ENCODE results near the gene RPP30. TPM values are rescaled to one million over a fixed set of nuclear protein-coding genes. Genes with fewer than 3 reads are reported as not detected.

Gene RPP30
- total RNA-seq, 2 experiments from 2014 or later, result 103 to 108 TPM

DNA sequence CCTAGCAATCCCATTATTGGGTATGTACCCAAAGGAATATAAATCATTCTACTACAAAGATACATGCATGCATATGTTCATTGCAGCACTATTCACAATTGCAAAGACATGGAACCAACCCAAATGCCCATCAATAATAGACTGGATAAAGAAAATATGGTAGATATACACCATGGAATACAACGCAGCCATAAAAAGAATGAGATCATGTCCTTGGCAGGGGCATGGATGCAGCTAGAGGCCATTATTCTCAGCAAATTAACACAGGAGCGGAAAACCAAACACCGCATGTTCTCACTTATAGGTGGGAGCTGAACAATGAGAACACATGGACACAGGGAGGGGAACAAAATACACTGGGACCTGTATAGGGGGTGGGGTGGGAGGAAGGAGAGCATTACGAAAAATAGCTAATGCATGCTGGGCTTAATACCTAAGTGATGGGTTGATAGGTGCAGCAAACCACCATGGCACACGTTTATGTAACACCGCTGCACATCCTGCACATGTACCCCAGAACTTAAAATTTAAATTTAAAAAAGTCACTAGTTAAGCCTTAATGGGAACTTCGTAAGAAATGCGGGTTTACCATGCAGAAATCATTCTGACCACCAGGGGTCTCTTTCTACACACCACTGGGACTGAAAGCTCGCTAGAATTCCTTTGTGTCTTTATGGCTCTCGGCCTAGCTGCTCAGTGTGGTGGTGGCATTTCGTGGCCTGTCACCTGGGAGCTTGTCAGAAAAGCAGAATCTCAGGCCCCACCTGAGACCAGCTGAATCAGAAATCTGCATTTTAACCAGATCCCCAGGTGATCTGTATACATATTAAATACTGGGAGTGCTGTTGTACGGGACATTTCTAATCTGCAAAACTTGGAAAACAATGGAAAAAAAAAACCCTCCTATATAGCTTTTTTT, 39.6 kb downstream of the RPP30 start:
- CTCF ChIA-PET, result interaction anchor here (0.6 to 4.0 kb wide), 23 partner anchors 8 to 1002 kb away, joined by 3 to 89 read pairs (median 4); partner anchors contain the start of gene ANKRD1

DNA sequence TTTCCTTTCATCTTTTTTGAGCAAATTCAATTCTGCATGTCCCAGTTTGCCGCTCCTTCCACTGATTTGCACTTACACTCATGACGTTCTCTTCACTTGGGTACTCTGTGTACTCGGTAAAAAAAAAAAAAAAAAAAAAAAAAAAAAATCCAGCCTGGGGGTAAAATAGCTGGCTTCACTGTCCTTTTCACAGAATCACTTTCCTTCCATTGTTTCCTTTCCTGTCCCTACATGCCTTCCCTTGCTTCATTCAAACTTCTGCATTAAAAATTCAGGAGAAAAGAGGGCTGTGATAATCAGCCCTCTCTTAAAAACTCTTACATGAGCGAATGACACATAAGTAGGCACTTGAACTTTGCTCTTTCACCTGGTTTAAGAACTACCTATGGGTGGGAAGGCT, 40.4 kb downstream of the RPP30 start:
- peaks cover 6% of the 10 kb centered on the region for H3K9me3 Mint-ChIP-seq
- no peak overlapping the region for H3K27ac Mint-ChIP-seq
- DNase-seq, result no peak
- H3K36me3 Mint-ChIP-seq, result peaks cover 4% of the 10 kb centered on the region
- ChIA-PET CTCF (interaction anchor here (0.6 to 4.0 kb wide), 23 partner anchors 9 to 1077 kb away, joined by 3 to 89 read pairs (median 5); partner anchors contain the start of gene ANKRD1), POLR2A (interaction anchor here (0.7 kb wide), 1 partner anchor 933 kb away, joined by 7 read pairs; no protein-coding TSS in a partner anchor)
- no peak overlapping the region for H3K4me3 Mint-ChIP-seq
- peaks cover 2% of the 10 kb centered on the region for H3K4me1 Mint-ChIP-seq (ENCODE audit: low read depth)
- intact Hi-C loops (cut with micrococcal nuclease), result no loop called here
- no peaks in the 10 kb centered on the region for H3K27me3 Mint-ChIP-seq

More for the DNA sequence above, 39.6 kb downstream of the RPP30 start:
- Mint-ChIP-seq H3K4me3 (no peak overlapping the region), H3K27ac (no peak overlapping the region), H3K36me3 (peaks cover 4% of the 10 kb centered on the region), H3K27me3 (no peaks in the 10 kb centered on the region), H3K9me3 (peaks cover 6% of the 10 kb centered on the region), H3K4me1 (ENCODE audit: low read depth) (peaks cover 7% of the 10 kb centered on the region)
- POLR2A ChIA-PET, result no interaction called here
- intact Hi-C loops (cut with micrococcal nuclease), result loop anchor here (1.0 kb wide), 4 partner anchors 59 to 724 kb away; no protein-coding TSS in a partner anchor
- peak; percentile 53 for DNase-seq

DNA sequence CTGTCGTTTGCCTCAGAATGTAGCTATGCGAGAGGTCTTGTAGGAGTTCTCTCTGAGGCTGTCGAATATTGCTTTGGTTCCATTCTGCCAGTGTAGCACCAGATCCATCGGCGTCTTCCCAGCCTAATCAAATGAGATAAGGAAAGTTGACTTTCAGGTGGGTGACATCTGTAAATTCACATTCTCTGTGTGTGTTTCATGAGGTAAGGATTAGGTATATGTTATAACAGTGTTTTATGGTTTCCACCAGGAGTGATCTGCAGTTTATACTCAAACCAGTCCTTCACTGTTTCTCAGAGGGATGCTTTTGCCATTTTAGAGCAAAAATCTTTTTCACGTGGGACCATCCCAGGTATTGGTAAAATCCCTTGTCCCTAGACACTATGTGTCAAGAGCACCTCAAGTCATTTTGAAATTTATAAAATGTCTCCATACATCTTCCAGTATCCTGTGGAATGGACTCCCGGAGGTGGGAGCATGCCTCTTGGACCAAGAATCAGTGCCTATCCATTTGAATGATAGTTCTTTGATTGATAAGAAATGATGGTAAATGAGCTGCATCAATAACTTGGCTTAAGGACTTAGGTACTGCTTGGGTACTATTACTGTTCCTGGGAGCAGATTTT, 41.2 kb downstream of the RPP30 start:
- POLR2A ChIA-PET, result no interaction called here
- no peak overlapping the region for H3K4me3 Mint-ChIP-seq
- intact Hi-C loops (cut with micrococcal nuclease), result no loop called here
- H3K27me3 Mint-ChIP-seq, result no peaks in the 10 kb centered on the region
- CTCF ChIA-PET, result interaction anchor here (2.1 to 4.0 kb wide), 3 partner anchors 9 to 338 kb away, joined by 5 to 89 read pairs (median 12); partner anchors contain the start of gene ANKRD1
- H3K9me3 Mint-ChIP-seq, result peaks cover 6% of the 10 kb centered on the region
- H3K27ac Mint-ChIP-seq, result no peak overlapping the region
- DNase-seq, result no peak
- H3K36me3 Mint-ChIP-seq, result no peaks in the 10 kb centered on the region
- H3K4me1 Mint-ChIP-seq (ENCODE audit: low read depth), result peaks cover 2% of the 10 kb centered on the region

DNA sequence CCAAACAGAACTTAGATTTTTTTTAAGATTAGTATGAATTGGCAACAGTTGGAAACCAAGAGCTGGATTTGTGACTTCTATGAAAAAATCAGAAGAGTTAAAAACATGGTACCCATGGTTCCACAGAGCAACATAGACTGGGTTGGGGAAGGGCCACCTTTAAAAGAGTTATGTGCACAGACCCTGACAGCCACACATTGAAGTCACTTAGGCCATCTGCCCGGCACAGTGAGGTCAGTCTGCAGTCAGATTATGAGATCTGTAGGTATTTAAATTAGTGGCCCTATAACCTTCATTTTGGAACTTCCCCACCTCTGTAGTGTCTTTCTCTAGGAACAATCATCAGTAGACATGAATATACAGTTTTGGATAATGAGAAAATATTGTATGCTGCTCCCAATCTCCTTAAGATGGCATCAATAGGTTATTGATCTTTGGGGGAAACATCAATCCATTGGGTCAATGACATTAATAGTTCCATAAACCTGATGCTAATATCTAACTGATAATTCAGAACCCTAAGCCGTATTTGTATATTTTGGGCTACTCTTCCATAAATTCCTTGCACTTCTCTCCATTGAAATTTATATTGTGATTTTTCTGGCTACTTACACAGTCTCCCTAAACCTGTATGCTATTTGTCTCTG, 42.1 kb downstream of the RPP30 start:
- Mint-ChIP-seq H3K27ac (no peak overlapping the region), H3K36me3 (no peaks in the 10 kb centered on the region), H3K4me1 (ENCODE audit: low read depth) (peaks cover 2% of the 10 kb centered on the region), H3K27me3 (no peaks in the 10 kb centered on the region), H3K9me3 (peaks cover 6% of the 10 kb centered on the region), H3K4me3 (no peak overlapping the region)
- intact Hi-C loops (cut with micrococcal nuclease), result no loop called here
- ChIA-PET POLR2A (no interaction called here), CTCF (interaction anchor here (2.1 to 4.0 kb wide), 2 partner anchors 92 to 337 kb away, joined by 5 to 89 read pairs; no protein-coding TSS in a partner anchor)
- DNase-seq, result no peak

DNA sequence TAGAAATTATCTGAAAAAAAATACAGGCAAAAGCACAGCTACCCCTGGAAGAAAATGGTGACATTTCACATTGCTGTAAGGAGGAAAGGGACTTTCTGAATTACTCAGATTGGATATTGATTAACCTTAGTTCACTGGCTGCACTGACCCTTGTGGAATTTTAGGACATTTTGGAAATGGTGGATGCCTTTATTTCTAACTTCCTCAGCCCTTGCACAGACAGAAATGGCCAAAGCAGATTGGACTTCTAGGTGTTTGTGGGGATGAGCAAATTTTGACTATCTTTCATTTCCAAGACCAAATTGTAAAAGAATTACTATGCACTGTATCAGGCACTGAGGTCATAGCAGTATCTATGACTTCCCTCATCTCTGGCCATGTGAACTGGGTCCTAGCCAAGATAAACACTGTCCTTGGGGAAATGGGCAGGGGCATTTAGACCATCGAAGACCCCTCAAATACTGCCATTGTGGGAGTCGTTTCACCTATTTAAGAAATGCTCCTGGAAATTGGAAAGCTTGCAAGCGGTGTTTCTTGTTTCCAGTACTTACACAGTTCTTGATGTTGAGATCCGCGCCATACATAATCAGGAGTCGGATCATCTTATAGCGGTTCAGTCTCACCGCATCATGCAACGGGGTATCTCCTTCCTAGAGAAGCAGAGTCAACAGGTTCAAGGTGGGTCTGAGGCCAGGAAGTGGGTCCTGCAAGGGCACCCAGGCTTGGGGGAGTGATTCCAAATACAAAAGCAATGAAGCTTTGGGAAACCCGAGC, 43.4 kb downstream of the RPP30 start:
- Mint-ChIP-seq H3K4me1 (ENCODE audit: low read depth) (peaks cover 2% of the 10 kb centered on the region), H3K36me3 (no peaks in the 10 kb centered on the region), H3K9me3 (no peaks in the 10 kb centered on the region), H3K4me3 (no peak overlapping the region), H3K27me3 (peaks cover 5% of the 10 kb centered on the region), H3K27ac (no peak overlapping the region)
- ChIA-PET CTCF (no interaction called here), POLR2A (interaction anchor here (0.5 kb wide), 1 partner anchor 15 kb away, joined by 3 read pairs; no protein-coding TSS in a partner anchor)
- intact Hi-C loops (cut with micrococcal nuclease), result no loop called here
- no peak for DNase-seq

DNA sequence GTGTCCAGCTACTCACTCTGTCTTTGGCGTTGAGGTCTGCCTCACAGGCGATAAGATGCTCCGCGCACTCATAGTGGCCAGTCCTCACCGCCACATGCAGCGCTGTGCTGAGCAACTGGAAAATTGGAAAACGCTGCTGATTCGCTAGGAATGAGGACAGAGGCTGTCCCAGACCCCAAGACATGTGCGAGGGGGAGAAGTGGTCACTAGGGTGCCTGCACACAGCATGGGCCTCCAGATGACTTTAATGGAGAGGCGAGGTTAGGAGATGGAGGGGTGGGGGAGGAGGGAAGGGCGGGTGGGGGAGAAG, 43.9 kb downstream of the RPP30 start:
- Mint-ChIP-seq H3K27me3 (peaks cover 5% of the 10 kb centered on the region), H3K4me1 (ENCODE audit: low read depth) (peaks cover 2% of the 10 kb centered on the region), H3K27ac (no peak overlapping the region), H3K4me3 (no peak overlapping the region), H3K9me3 (no peaks in the 10 kb centered on the region), H3K36me3 (no peaks in the 10 kb centered on the region)
- CTCF ChIA-PET, result no interaction called here
- intact Hi-C loops (cut with micrococcal nuclease), result no loop called here
- POLR2A ChIA-PET, result no interaction called here
- no peak for DNase-seq

DNA sequence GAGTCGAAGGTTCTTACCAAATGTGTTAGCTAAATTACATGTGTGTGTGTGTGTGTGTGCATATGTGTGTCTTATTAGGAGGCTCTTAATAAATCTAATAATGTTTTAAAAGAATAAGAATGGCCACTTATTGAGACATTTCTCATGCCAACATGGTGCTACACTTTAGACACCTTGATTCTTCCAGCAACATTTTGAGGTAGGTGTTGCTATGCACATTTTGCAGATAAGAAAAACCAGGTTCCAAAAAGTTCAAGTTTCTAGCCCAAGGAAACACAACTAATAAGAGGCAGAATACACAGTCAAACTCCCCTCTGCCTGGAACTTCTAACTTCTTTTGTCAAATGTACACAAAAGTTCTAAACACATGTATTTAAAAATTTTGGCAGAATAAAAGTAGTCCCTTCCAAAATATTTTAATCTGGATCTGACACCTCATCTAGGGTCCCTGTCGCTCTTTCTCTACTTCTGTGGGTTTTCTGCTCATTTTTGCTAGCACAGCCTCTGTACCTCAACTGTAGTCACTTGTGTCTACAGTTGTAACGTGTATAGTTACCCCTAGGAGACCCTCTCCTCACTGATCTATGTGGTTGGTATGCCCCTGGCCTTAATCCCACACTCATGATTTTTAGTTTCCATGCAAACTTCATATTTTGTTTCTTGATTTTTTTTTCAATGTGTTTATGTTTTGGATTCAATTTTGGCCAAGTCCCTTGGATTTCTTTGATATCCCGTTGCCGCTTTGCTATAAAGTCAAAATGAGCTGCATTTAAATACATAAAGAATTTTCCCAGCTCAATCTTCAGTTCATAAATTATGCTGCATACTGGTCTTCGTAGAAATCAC, 44.8 kb downstream of the RPP30 start:
- CTCF ChIA-PET, result no interaction called here
- Mint-ChIP-seq H3K27me3 (peaks cover 5% of the 10 kb centered on the region), H3K27ac (no peak overlapping the region), H3K9me3 (no peaks in the 10 kb centered on the region), H3K4me1 (ENCODE audit: low read depth) (peaks cover 2% of the 10 kb centered on the region), H3K4me3 (no peak overlapping the region), H3K36me3 (no peaks in the 10 kb centered on the region)
- POLR2A ChIA-PET, result no interaction called here
- intact Hi-C loops (cut with micrococcal nuclease), result no loop called here
- no peak for DNase-seq

DNA sequence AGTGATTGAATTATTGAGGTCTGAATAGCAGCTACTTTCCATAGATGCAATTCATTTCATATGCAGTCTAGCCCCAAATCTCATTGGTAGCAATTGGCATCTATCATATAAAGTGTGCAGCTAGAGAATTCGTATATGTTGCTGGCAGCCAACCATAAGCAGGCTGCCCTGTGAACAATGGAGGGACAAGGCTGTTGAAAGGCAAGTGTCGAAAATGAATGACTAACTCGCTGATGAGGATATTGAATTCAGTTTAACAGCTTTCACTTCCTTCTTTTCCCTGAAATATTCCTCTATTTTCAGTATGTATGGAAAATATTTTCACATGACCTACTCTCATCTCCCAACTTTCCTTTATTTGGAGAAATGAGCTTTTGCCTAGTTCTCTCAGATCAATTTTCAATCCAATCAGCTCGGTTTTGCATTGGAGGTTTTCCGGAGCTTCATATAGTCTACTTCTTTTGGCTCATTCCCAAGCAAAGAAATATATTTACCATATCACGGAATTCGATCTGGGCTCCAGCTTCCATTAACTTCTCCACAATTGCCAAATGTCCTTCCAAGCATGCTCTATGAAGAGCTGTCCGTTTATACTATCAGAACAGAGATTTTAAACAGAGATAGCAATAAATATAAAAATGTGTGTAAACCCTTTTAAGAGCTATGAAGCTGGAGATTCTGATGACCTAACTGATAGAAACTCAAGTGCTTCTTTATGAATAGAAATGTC, 45.6 kb downstream of the RPP30 start:
- Mint-ChIP-seq H3K27ac (no peak overlapping the region), H3K4me3 (no peak overlapping the region), H3K27me3 (peaks cover 8% of the 10 kb centered on the region), H3K4me1 (ENCODE audit: low read depth) (no peaks in the 10 kb centered on the region), H3K36me3 (no peaks in the 10 kb centered on the region), H3K9me3 (no peaks in the 10 kb centered on the region)
- no peak for DNase-seq
- intact Hi-C loops (cut with micrococcal nuclease), result no loop called here
- CTCF ChIA-PET, result interaction anchor here (1.0 to 1.4 kb wide), 2 partner anchors 333 to 334 kb away, joined by 3 read pairs; no protein-coding TSS in a partner anchor
- POLR2A ChIA-PET, result interaction anchor here (0.5 kb wide), 1 partner anchor 495 kb away, joined by 3 read pairs; no protein-coding TSS in a partner anchor

DNA sequence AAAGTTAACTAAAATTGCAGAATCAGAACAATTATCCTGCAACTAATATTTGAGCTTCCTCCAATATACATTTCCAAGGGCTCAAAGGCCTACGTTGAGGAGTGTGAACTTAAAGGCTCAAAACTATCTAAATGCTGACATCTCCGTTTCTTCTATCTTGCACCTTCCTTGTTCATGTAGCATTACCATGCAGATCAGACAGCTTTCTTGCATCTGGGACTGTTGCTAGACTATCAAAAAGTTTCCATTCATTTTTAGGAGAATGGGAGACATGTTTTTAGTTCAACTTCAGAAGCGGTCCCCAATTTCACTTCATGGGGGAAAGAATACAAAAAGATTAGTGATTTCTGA, 46.2 kb downstream of the RPP30 start:
- POLR2A ChIA-PET, result interaction anchor here (0.5 kb wide), 1 partner anchor 495 kb away, joined by 3 read pairs; no protein-coding TSS in a partner anchor
- no peak overlapping the region for H3K4me3 Mint-ChIP-seq
- intact Hi-C loops (cut with micrococcal nuclease), result no loop called here

DNA sequence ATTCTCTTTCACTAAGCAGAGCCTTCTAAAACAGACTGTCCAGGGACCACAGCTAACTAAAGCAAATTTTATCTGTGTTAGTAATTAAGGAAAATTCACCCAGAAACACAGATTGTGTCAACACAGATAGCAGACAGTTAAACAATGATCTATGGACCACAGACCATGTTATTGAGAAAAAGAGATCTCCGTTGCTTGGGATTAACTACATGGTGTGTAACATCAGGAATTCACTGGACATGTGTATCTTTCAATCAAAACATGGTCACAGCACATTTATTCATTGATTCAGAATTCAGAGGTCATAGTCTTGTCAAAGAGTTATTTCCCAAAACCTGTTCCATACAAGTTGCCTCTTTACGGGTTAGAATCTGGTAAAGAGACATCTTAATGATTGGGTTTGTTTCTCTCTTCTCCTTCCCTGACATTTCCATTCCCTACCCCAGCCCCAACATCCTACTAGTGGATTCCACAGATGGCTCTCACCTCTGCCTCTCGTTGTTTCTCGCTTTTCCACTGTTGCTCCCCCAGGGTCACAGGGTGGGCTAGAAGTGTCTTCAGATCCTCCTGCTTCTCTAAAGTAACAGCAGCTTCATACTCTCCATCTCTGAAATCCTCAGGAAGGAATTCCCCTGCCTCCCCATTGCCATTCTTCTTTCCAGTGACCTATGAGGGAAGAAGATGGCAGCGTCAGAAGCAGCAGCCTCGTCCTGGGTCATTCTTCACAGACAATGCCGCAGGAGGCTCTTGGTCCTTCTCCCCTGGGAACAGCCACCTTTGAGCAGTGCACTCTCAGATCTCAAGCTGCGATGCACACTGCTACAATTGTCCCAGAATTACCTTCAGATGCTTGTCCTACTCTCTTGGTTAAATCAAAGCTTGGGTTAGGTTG, 48.2 kb downstream of the RPP30 start:
- no peaks in the 10 kb centered on the region for H3K36me3 Mint-ChIP-seq
- ChIA-PET CTCF (interaction anchor here (3.1 kb wide), 1 partner anchor 8 kb away, joined by 12 read pairs; no protein-coding TSS in a partner anchor), POLR2A (interaction anchor here (0.7 to 1.3 kb wide), 3 partner anchors 19 to 549 kb away, joined by 3 read pairs; no protein-coding TSS in a partner anchor)
- peaks cover 15% of the 10 kb centered on the region for H3K27me3 Mint-ChIP-seq
- intact Hi-C loops (cut with micrococcal nuclease), result no loop called here
- DNase-seq, result no peak
- H3K27ac Mint-ChIP-seq, result no peak overlapping the region
- no peak overlapping the region for H3K4me3 Mint-ChIP-seq
- no peaks in the 10 kb centered on the region for H3K9me3 Mint-ChIP-seq
- no peaks in the 10 kb centered on the region for H3K4me1 Mint-ChIP-seq (ENCODE audit: low read depth)

More for the DNA sequence above, 46.2 kb downstream of the RPP30 start:
- Mint-ChIP-seq H3K27me3 (peaks cover 11% of the 10 kb centered on the region), H3K4me1 (ENCODE audit: low read depth) (no peaks in the 10 kb centered on the region), H3K9me3 (no peaks in the 10 kb centered on the region), H3K27ac (no peak overlapping the region), H3K36me3 (no peaks in the 10 kb centered on the region)
- DNase-seq, result no peak
- CTCF ChIA-PET, result interaction anchor here (1.0 to 1.4 kb wide), 2 partner anchors 333 to 334 kb away, joined by 3 read pairs; no protein-coding TSS in a partner anchor

All from activated CD4-positive, alpha-beta memory T cell treated with anti-CD3 and anti-CD28 coated beads for 36 hours (primary cell).